H1 (cell line): ENCODE results near the gene CAMTA1. TPM values are rescaled to one million over a fixed set of nuclear protein-coding genes. Genes with fewer than 3 reads are reported as not detected.

Source experiments
- CTCF ChIA-PET: fragments of 300-600 bp; sonication (Branson Sonifier 250); formaldehyde crosslinking; loops from one replicate; lab custom pipeline; 2021; ENCODE audit not compliant: partially characterized antibody; lab: Charles Lee
- POLR2A ChIA-PET: fragments of 300-600 bp; sonication (Branson Sonifier 250); formaldehyde crosslinking; loops from one replicate; lab custom pipeline; 2021; ENCODE audit warnings: inconsistent platforms; ENCODE audit not compliant: partially characterized antibody; lab: Charles Lee
- DNase-seq, 2 experiments: peaks; one replicate each; pipeline versions ENCODE4 v3.0.0 to v3.0.0-alpha.2; 2010 to 2022; ENCODE audit warnings: low spot score in 2 of 2, low read depth in 1 of 2, mixed read lengths in 1 of 2
- FAIRE-seq: peaks from 2 replicates; lab custom pipeline; 2011; peaks lifted over from hg19 to GRCh38; lab: Jason Lieb, UNC
- H2AFZ ChIP-seq: 2 replicates; pipeline ENCODE4 v1.8.1; 2012; ENCODE audit warnings: low read length, inconsistent platforms
- H2AK5ac ChIP-seq: 2 replicates; pipeline ENCODE4 v1.6.1; 2013; ENCODE audit warnings: low read depth, low read length
- H2BK120ac ChIP-seq: replicated peaks from 2 replicates; pipeline ENCODE3; 2013; ENCODE audit warnings: low read depth, low read length, inconsistent platforms
- H2BK12ac ChIP-seq: 2 replicates; pipeline ENCODE4 v1.6.1; 2013; ENCODE audit warnings: low read depth, low read length
- H2BK15ac ChIP-seq: 2 replicates; pipeline ENCODE4 v1.6.1; 2013; ENCODE audit warnings: low read length
- H2BK20ac ChIP-seq: 2 replicates; pipeline ENCODE4 v1.6.1; 2013; ENCODE audit warnings: low read length
- H2BK5ac ChIP-seq: 2 replicates; pipeline ENCODE4 v1.6.1; 2013; ENCODE audit warnings: low read depth, low read length
- H3K14ac ChIP-seq: 2 replicates; pipeline ENCODE4 v1.6.1; 2013; ENCODE audit warnings: inconsistent platforms; ENCODE audit not compliant: insufficient read length
- H3K18ac ChIP-seq: 2 replicates; pipeline ENCODE4 v1.6.1; 2013; ENCODE audit warnings: low read length; ENCODE audit errors: extremely low read depth
- H3K23ac ChIP-seq: 2 replicates; pipeline ENCODE4 v1.6.1; 2013; ENCODE audit warnings: inconsistent platforms; ENCODE audit not compliant: insufficient read length
- H3K23me2 ChIP-seq: 2 replicates; pipeline ENCODE4 v1.6.1; 2013; ENCODE audit warnings: low read depth, low read length
- H3K27ac ChIP-seq: 2 replicates; pipeline ENCODE4 v1.6.1; 2011; ENCODE audit warnings: low read depth, low read length, inconsistent platforms
- H3K27me3 ChIP-seq, 4 experiments: replicated peaks in 1 of 4; 1 replicate in 1 of 4; 2 replicates in 3 of 4; pipeline versions ENCODE4 v1.6.1 to v1.8.1; 2011 to 2013; ENCODE audit warnings: low read length in 3 of 4, mild to moderate bottlenecking in 3 of 4, inconsistent platforms in 2 of 4, mixed read lengths in 2 of 4, moderate library complexity in 1 of 4; ENCODE audit not compliant: control insufficient read depth in 3 of 4, insufficient read depth in 3 of 4; ENCODE audit errors: extremely low read depth in 1 of 4
- H3K36me3 ChIP-seq, 4 experiments: 2 replicates each; pipeline versions ENCODE4 v1.6.1 to v1.8.1; 2011 to 2013; ENCODE audit warnings: mild to moderate bottlenecking in 4 of 4, low read length in 3 of 4, moderate library complexity in 2 of 4, control low read depth in 1 of 4, inconsistent platforms in 1 of 4; ENCODE audit not compliant: insufficient read depth in 4 of 4, control insufficient read depth in 2 of 4
- H3K4ac ChIP-seq: replicated peaks from 2 replicates; pipeline ENCODE3; 2013; ENCODE audit warnings: low read length, low read depth, mixed read lengths, inconsistent platforms; ENCODE audit not compliant: insufficient read length
- H3K4me1 ChIP-seq, 4 experiments: replicated peaks in 1 of 4; 1 replicate in 1 of 4; 2 replicates in 3 of 4; pipeline versions ENCODE4 v1.6.1 to v1.8.1; 2011 to 2013; ENCODE audit warnings: low read length in 3 of 4, inconsistent platforms in 2 of 4, mixed read lengths in 1 of 4; ENCODE audit not compliant: insufficient read depth in 4 of 4, control insufficient read depth in 3 of 4
- H3K4me2 ChIP-seq, 2 experiments: 2 replicates each; pipeline versions ENCODE4 v1.6.1 to v1.8.1; 2011 to 2013; ENCODE audit warnings: low read depth in 2 of 2, low read length in 2 of 2, control low read depth in 1 of 2, inconsistent platforms in 1 of 2, mild to moderate bottlenecking in 1 of 2; ENCODE audit not compliant: insufficient read depth in 1 of 2
- H3K4me3 ChIP-seq, 4 experiments: fragments of 200-600, 300-600 bp in 1 of 4; sonication (generic), shearing (Covaris generic), sonication (Bioruptor Twin) in 1 of 4; 2 replicates each; pipeline versions ENCODE4 v1.5.1 to v1.8.1; 2011 to 2016; ENCODE audit warnings: low read length in 4 of 4, low read depth in 3 of 4, control low read depth in 2 of 4, inconsistent platforms in 2 of 4, mild to moderate bottlenecking in 2 of 4, mixed read lengths in 1 of 4, moderate library complexity in 1 of 4; ENCODE audit not compliant: insufficient read depth in 2 of 4; ENCODE audit errors: extremely low read depth in 1 of 4
- H3K56ac ChIP-seq: replicated peaks from 2 replicates; pipeline ENCODE3; 2013; ENCODE audit warnings: low read depth, mild to moderate bottlenecking, mixed read lengths, low read length, inconsistent platforms; ENCODE audit not compliant: insufficient read length
- H3K79me1 ChIP-seq: 2 replicates; pipeline ENCODE4 v1.6.1; 2013; ENCODE audit warnings: low read depth, low read length, control low read depth
- H3K79me2 ChIP-seq, 2 experiments: 2 replicates each; pipeline versions ENCODE4 v1.6.1 to v1.8.1; 2012 to 2013; ENCODE audit warnings: low read length in 2 of 2, mild to moderate bottlenecking in 2 of 2, inconsistent platforms in 1 of 2; ENCODE audit not compliant: insufficient read depth in 2 of 2, control insufficient read depth in 1 of 2
- H3K9ac ChIP-seq, 4 experiments: replicated peaks in 1 of 4; 1 replicate in 1 of 4; 2 replicates in 3 of 4; pipeline versions ENCODE4 v1.6.1 to v1.8.1; 2011 to 2013; ENCODE audit warnings: low read depth in 3 of 4, low read length in 3 of 4, control low read depth in 2 of 4, mild to moderate bottlenecking in 2 of 4, moderate library complexity in 2 of 4, inconsistent platforms in 1 of 4; ENCODE audit errors: extremely low read depth in 1 of 4
- H3K9me3 ChIP-seq, 2 experiments: 2 replicates each; pipeline versions ENCODE4 v1.6.1 to v1.8.1; 2012 to 2013; ENCODE audit warnings: mild to moderate bottlenecking in 2 of 2, moderate library complexity in 2 of 2, control low read depth in 1 of 2, inconsistent platforms in 1 of 2, low read depth in 1 of 2, low read length in 1 of 2, mixed read lengths in 1 of 2; ENCODE audit not compliant: insufficient read depth in 2 of 2
- H4K20me1 ChIP-seq, 2 experiments: replicated peaks in 1 of 2; 2 replicates each; pipeline versions ENCODE3 to v1.8.1; 2011 to 2013; ENCODE audit warnings: inconsistent platforms in 2 of 2, low read length in 2 of 2, mild to moderate bottlenecking in 1 of 2; ENCODE audit not compliant: insufficient read depth in 2 of 2, control insufficient read depth in 1 of 2
- H4K5ac ChIP-seq: 2 replicates; pipeline ENCODE4 v1.6.1; 2013; ENCODE audit warnings: low read length, low read depth, mixed read lengths, inconsistent platforms; ENCODE audit not compliant: insufficient read length
- H4K8ac ChIP-seq: 2 replicates; pipeline ENCODE4 v1.8.0; 2013; ENCODE audit warnings: mild to moderate bottlenecking, moderate library complexity, low read length, inconsistent platforms; ENCODE audit not compliant: insufficient read depth; ENCODE audit errors: extremely low read depth
- H4K91ac ChIP-seq: replicated peaks from 2 replicates; pipeline ENCODE3; 2013; ENCODE audit warnings: low read length, mixed read lengths, inconsistent platforms; ENCODE audit not compliant: insufficient read length
- BACH1 ChIP-seq: IDR thresholded peaks from 2 replicates; pipeline ENCODE4 v1.6.1; 2012; ENCODE audit warnings: low read length, improper control_type of control experiment
- GABPA ChIP-seq: IDR thresholded peaks from 2 replicates; pipeline ENCODE4 v1.6.1; 2011; ENCODE audit warnings: mild to moderate bottlenecking, low read length, moderate library complexity, borderline replicate concordance; ENCODE audit not compliant: insufficient read depth
- SP4 ChIP-seq: IDR thresholded peaks from 2 replicates; pipeline ENCODE4 v1.6.1; 2012; ENCODE audit warnings: low read length, inconsistent platforms
- WGBS, 2 experiments: shearing (Covaris generic) in 1 of 2; methylation state at CpG; one replicate each; pipeline versions ENCODE4 v1.1.6 to v1.1.7; 2013 to 2015; ENCODE audit warnings: low lambda C conversion rate in 2 of 2, mixed read lengths in 2 of 2, inconsistent platforms in 1 of 2, low coverage in 1 of 2, missing lambda C conversion rate in 1 of 2; ENCODE audit not compliant: insufficient replicate concordance in 2 of 2, insufficient coverage in 1 of 2, insufficient read length in 1 of 2; ENCODE audit errors: extremely low coverage in 1 of 2, missing lambda C conversion rate in 1 of 2; 5-methylcytosine and 5-hydroxymethylcytosine counted together
- polyA plus RNA-seq, 7 experiments: library from polyadenylated mRNA; depleted of rRNA in 3 of 7; stranded (reverse) in 5 of 7; unstranded in 2 of 7; fragments of >200 nt in 5 of 7; fragments of 200-250 nt in 2 of 7; gene quantifications; 1 replicate in 5 of 7; 2 replicates in 1 of 7; 4 replicates in 1 of 7; pipeline versions ENCODE4 v1.2.1 to v1.2.3, GENCODE V29; 2011 to 2013; ENCODE audit warnings: missing spikeins in 2 of 7, mixed read lengths in 2 of 7
- total RNA-seq: library from RNA; stranded (reverse); fragmentation: NEBNext Ultra II Directional; extraction: Animal tissue kit (Norgen Biotek cat#: 25700); gene quantifications from 2 replicates; pipeline ENCODE4 v1.2.1, GENCODE V29; 2021

Gene CAMTA1
- total and polyA plus RNA-seq, 2 of the 8 experiments (the other 6 are each of a cell fraction or from before 2014, with no cell fraction given) = 65.0 to 119 TPM

DNA sequence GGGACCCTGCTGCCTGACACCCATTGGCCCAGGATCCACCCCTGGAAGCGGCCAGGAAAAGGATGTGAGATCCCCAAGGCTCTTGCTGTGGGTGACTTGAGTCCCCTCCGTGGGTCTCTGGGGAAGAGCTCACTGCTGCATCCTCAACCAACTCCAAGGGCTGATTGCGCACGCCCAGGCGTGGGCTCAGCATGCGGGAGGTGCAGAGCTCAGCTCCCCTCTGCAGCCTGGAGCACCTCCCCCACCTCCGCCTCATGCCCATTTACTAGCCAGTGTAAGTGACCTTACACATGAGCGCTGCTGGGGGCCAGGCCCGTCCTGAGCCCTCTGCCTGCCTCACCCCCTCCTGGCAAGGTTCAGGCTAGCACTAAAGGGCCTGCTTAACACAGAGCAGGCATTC lies 847.4 kb downstream of the CAMTA1 start:
- Histone ChIP-seq H2BK12ac (no peak overlapping the region), H4K5ac (no peak overlapping the region), H2BK5ac (no peak overlapping the region; the same call in 1 of the 2 replicates), H3K9ac (no peak overlapping the region), H2AFZ (no peak overlapping the region), H3K4me2 (no peak overlapping the region), H3K79me2 (no peaks in the 10 kb centered on the region), H3K4me3 (no peak overlapping the region), H3K4me1 (peaks cover 0 to 4% (median under 1%) of the 10 kb centered on the region in 4 experiments; a peak in 2 of 7 replicates), H3K79me1 (no peaks in the 10 kb centered on the region), H3K4ac (no peak overlapping the region)
- POLR2A ChIA-PET = interaction anchor here (1.7 kb wide), 1 partner anchor 9 kb away, joined by 4 read pairs; no protein-coding TSS in a partner anchor
- no peak for FAIRE-seq
- 76% methylated on average over 9 of the region's 9 CpGs; no CpG with 5 or more reads in 1 of the 2 experiments for WGBS, 2 experiments
- no peak for TF ChIP-seq GABPA
- TF ChIP-seq BACH1 = no peak
- TF ChIP-seq SP4 = no peak
- TF ChIP-seq, all 59 proteins: peak for 0
- Histone ChIP-seq H2BK15ac (no peak overlapping the region), H3K9me3 (no peaks in the 10 kb centered on the region), H3K23me2 (no peaks in the 10 kb centered on the region), H3K27me3 (no peaks in the 10 kb centered on the region), H2BK20ac (no peak overlapping the region), H4K20me1 (no peaks in the 10 kb centered on the region), H2AK5ac (no peak overlapping the region), H2BK120ac (no peak overlapping the region), H3K14ac (no peak overlapping the region), H3K27ac (no peak overlapping the region), H3K18ac (no peak overlapping the region), H4K91ac (no peak overlapping the region), H4K8ac (no peak overlapping the region), H3K23ac (no peak overlapping the region), H3K36me3 (no peaks in the 10 kb centered on the region), H3K56ac (no peak overlapping the region)
- no peak for DNase-seq
- CTCF ChIA-PET = interaction anchor here (0.6 to 1.5 kb wide), 8 partner anchors 10 to 264 kb away, joined by 3 to 4 read pairs (median 3); no protein-coding TSS in a partner anchor
